Keratinocyte (primary cell): ENCODE measurements around the gene FAM221B. TPM values are rescaled to one million over a fixed set of nuclear protein-coding genes. Genes with fewer than 3 reads are reported as not detected.

ENCODE experiments used
- DNase-seq: peaks from one replicate; pipeline ENCODE4 v3.0.0-alpha.2; 2011; ENCODE audit warnings: low read depth, missing footprints, low spot score
- FAIRE-seq: peaks from 2 replicates; lab custom pipeline; 2011; peaks lifted over from hg19 to GRCh38; lab: Jason Lieb, UNC
- H2AFZ ChIP-seq: 2 replicates; pipeline ENCODE4 v1.6.0; 2012; ENCODE audit warnings: low read length, control low read depth, inconsistent platforms; ENCODE audit not compliant: control insufficient read depth
- H3K27ac ChIP-seq: 2 replicates; pipeline ENCODE4 v1.5.1; 2011; ENCODE audit warnings: low read length; ENCODE audit not compliant: control insufficient read depth, insufficient read depth
- H3K27me3 ChIP-seq: 3 replicates; pipeline ENCODE4 v1.6.0; 2011; ENCODE audit warnings: low read length; ENCODE audit not compliant: control insufficient read depth, insufficient read depth; ENCODE audit errors: extremely low read depth
- H3K36me3 ChIP-seq, 2 experiments: 2 replicates in 1 of 2; 3 replicates in 1 of 2; pipeline ENCODE4 v1.5.1; 2011; ENCODE audit warnings: low read length in 2 of 2, mild to moderate bottlenecking in 1 of 2; ENCODE audit not compliant: control insufficient read depth in 2 of 2, insufficient read depth in 2 of 2; ENCODE audit errors: extremely low read depth in 1 of 2
- H3K4me1 ChIP-seq: 3 replicates; pipeline ENCODE4 v1.5.1; 2011; ENCODE audit warnings: low read length; ENCODE audit not compliant: control insufficient read depth, insufficient read depth; ENCODE audit errors: extremely low read depth
- H3K4me2 ChIP-seq: 3 replicates; pipeline ENCODE4 v1.6.0; 2011; ENCODE audit warnings: low read depth, low read length; ENCODE audit not compliant: control insufficient read depth, insufficient read depth; ENCODE audit errors: extremely low read depth
- H3K4me3 ChIP-seq, 3 experiments: fragments of 200-600 bp in 1 of 3; sonication (generic) in 1 of 3; 2 replicates in 2 of 3; 3 replicates in 1 of 3; pipeline ENCODE4 v1.5.1; 2011 to 2016; ENCODE audit warnings: low read length in 3 of 3, mild to moderate bottlenecking in 3 of 3, control low read depth in 2 of 3, inconsistent platforms in 1 of 3, low read depth in 1 of 3, mixed read lengths in 1 of 3, mixed run types in 1 of 3, moderate library complexity in 1 of 3; ENCODE audit not compliant: control insufficient read depth in 2 of 3, insufficient read depth in 2 of 3; ENCODE audit errors: extremely low read depth in 1 of 3
- H3K79me2 ChIP-seq: 2 replicates; pipeline ENCODE4 v1.6.0; 2012; ENCODE audit warnings: low read length; ENCODE audit not compliant: control insufficient read depth, insufficient read depth
- H3K9ac ChIP-seq: 3 replicates; pipeline ENCODE4 v1.6.0; 2011; ENCODE audit warnings: low read length; ENCODE audit not compliant: control insufficient read depth, insufficient read depth; ENCODE audit errors: extremely low read depth
- H3K9me1 ChIP-seq: 3 replicates; pipeline ENCODE4 v1.6.0; 2011; ENCODE audit warnings: low read length; ENCODE audit not compliant: control insufficient read depth, insufficient read depth; ENCODE audit errors: extremely low read depth
- H3K9me3 ChIP-seq: 2 replicates; pipeline ENCODE4 v1.5.1; 2012; ENCODE audit warnings: low read depth, low read length; ENCODE audit not compliant: control insufficient read depth
- H4K20me1 ChIP-seq: 3 replicates; pipeline ENCODE4 v1.6.0; 2011; ENCODE audit warnings: low read length; ENCODE audit not compliant: control insufficient read depth, insufficient read depth; ENCODE audit errors: extremely low read depth
- CTCF ChIP-seq, 3 experiments: IDR thresholded peaks in 1 of 3; conservative IDR thresholded peaks in 1 of 3; optimal IDR thresholded peaks in 1 of 3; 2 replicates in 2 of 3; 3 replicates in 1 of 3; pipeline versions ENCODE3 to v1.5.1; 2011; ENCODE audit warnings: low read length in 3 of 3, mild to moderate bottlenecking in 3 of 3, moderate library complexity in 2 of 3, control low read depth in 1 of 3, inconsistent platforms in 1 of 3; ENCODE audit not compliant: insufficient read depth in 2 of 3; ENCODE audit errors: extremely low read depth in 1 of 3
- EZH2 ChIP-seq: IDR thresholded peaks from one replicate; pipeline ENCODE4 v1.6.1; 2012; ENCODE audit warnings: inconsistent platforms, mild to moderate bottlenecking, low read length, moderate library complexity
- dilution Hi-C: fragments of 300-500 bp; cut with MboI; formaldehyde crosslinking; loops from one replicate; pipeline ENCODE4 v1.7.0; 2020; ENCODE audit warnings: low sequenced_read_pairs; ENCODE audit not compliant: extremely low pct_ligation_motif_present
- polyA plus RNA-seq, 5 experiments: library from polyadenylated mRNA; depleted of rRNA in 3 of 5; stranded (reverse) in 3 of 5; stranded (forward) in 1 of 5; unstranded in 1 of 5; fragments of >200 nt; gene quantifications; 1 replicate in 1 of 5; 2 replicates in 3 of 5; 3 replicates in 1 of 5; pipeline versions ENCODE4 v1.2.1 to v1.2.3, GENCODE V29; 2011 to 2012; ENCODE audit warnings: missing spikeins in 2 of 5, low read depth in 1 of 5, low replicate concordance in 1 of 5

The FAM221B gene
- polyA plus RNA-seq, 1 donor (not counting 4 experiments of a cell fraction or from before 2014, with no cell fraction given), result not detected

- Histone ChIP-seq H3K27me3 (peaks cover 14% of the 10 kb centered on the region), H3K9me3 (no peaks in the 10 kb centered on the region), H2AFZ (no peak overlapping the region), H3K27ac (no peak overlapping the region), H4K20me1 (no peaks in the 10 kb centered on the region), H3K79me2 (no peaks in the 10 kb centered on the region), H3K36me3 (peaks cover 0 to 1% of the 10 kb centered on the region in 2 experiments), H3K9me1 (no peaks in the 10 kb centered on the region), H3K4me3 (no peak overlapping the region), H3K4me1 (peaks cover 7% of the 10 kb centered on the region), H3K9ac (no peak overlapping the region), H3K4me2 (no peak overlapping the region)
- FAIRE-seq (no peak), DNase-seq (no peak)
- TF ChIP-seq EZH2, result no peak
- no peak for TF ChIP-seq CTCF (optimal IDR thresholded peaks at IDR 0.05 in 1 of 3, IDR thresholded peaks at IDR 0.05 in 1 of 3, conservative IDR thresholded peaks at IDR 0.05 in 1 of 3; ENCODE audit: extremely low read depth in 1 of 3, insufficient read depth in 2 of 3, low read length in 3 of 3)
- dilution Hi-C loops, result no loop called here
Measured at GRCh38 chr9:35852267-35852815, 23.8 kb upstream of the FAM221B start.

- no peaks in the 10 kb centered on the region for H3K9me3 ChIP-seq
- DNase-seq, result peak; percentile 86
- peaks cover 37% of the 10 kb centered on the region for H3K4me1 ChIP-seq
- peaks cover 0 to 1% of the 10 kb centered on the region in 2 experiments for H3K36me3 ChIP-seq
- peak overlapping the region; percentile 66 for H3K4me2 ChIP-seq
- H3K4me3 ChIP-seq, result no peak overlapping the region
- peaks cover 2% of the 10 kb centered on the region for H3K9me1 ChIP-seq
- H2AFZ ChIP-seq, result no peak overlapping the region
- no peaks in the 10 kb centered on the region for H4K20me1 ChIP-seq
- H3K27me3 ChIP-seq, result no peaks in the 10 kb centered on the region
- dilution Hi-C loops, result no loop called here
- H3K9ac ChIP-seq, result no peak overlapping the region
- peak overlapping the region; percentile 37 for H3K27ac ChIP-seq
- no peak for TF ChIP-seq EZH2
- no peak for TF ChIP-seq CTCF (optimal IDR thresholded peaks at IDR 0.05 in 1 of 3, IDR thresholded peaks at IDR 0.05 in 1 of 3, conservative IDR thresholded peaks at IDR 0.05 in 1 of 3; ENCODE audit: extremely low read depth in 1 of 3, insufficient read depth in 2 of 3, low read length in 3 of 3)
- no peaks in the 10 kb centered on the region for H3K79me2 ChIP-seq
- peak; percentile 97 for FAIRE-seq
Measured at GRCh38 chr9:35847792-35848572, 19.4 kb upstream of the FAM221B start.
